LHCN-M2 (cell line): ENCODE data around the gene TRIP11. TPM values are rescaled to one million over a fixed set of nuclear protein-coding genes. Genes with fewer than 3 reads are reported as not detected.

Experiments
- DNase-seq: peaks from one replicate; pipeline ENCODE4 v3.0.0-alpha.2; 2012; ENCODE audit warnings: low read depth
- total RNA-seq: library from RNA; depleted of rRNA; stranded (reverse); fragments of >200 nt; gene quantifications from 2 replicates; pipeline ENCODE4 v1.2.3, GENCODE V29; 2014

Gene TRIP11
- total RNA-seq, 1 experiment from 2014 or later = 35.2 TPM

DNA sequence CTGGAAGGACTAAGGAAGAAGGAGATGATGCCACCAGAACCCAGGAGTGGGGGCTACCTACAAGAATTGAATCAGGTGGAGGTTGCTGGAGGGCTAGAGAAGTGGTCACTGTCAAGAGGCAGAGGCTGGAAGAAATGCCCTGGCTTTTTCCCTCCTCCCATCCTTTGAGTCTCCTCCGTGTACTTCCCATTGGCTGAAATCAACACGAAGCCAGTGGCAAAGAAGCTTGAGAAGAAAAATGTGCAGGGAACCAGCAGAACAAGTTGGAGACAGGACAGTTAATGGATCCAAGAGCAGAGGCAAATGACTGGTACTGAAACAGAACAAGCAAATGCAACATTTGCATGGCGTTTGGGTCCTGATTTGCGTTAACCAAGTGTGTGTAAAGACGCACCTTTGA is 83.2 kb downstream of the TRIP11 start:
- DNase-seq = no peak

GRCh38 chr14:91955168-91955567 is 84.7 kb downstream of the TRIP11 start:
- no peak for DNase-seq

- no peak for DNase-seq
Observed at GRCh38 chr14:91953170-91953985, 86.5 kb downstream of the TRIP11 start.

GRCh38 chr14:91947475-91948184 is 92.2 kb downstream of the TRIP11 start, which contains the start of gene FBLN5:
TSS of gene FBLN5 (minus strand) at chr14:91947694. CDS start at chr14:91947229, 465 bp downstream.
- DNase-seq = peak; percentile 55

GRCh38 chr14:91946622-91947474 is 93.0 kb downstream of the TRIP11 start:
- DNase-seq = peak; percentile 32

- DNase-seq = no peak
Observed at GRCh38 chr14:91945751-91946621, 93.9 kb downstream of the TRIP11 start.

- DNase-seq = no peak
Observed at GRCh38 chr14:91942946-91943345, 96.9 kb downstream of the TRIP11 start.

DNA sequence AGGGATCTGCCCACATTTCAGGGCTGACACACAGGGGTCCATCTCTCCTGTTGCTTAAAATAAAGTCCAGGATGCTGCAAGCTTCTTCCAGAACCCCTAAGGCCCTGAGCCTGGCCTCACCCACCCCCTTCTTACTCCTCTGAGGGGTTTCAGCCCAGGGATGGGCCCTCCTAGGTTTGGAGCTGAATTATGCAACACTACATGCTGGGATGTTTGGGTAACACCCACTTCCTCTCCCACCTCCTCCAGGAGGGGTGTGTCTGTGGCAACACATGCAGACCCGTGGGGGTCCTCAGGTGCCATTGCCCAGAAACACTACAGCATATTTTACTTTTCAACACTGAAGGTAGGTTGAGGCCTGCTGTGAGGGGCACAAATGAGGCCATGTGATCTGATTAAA is 97.7 kb downstream of the TRIP11 start:
- DNase-seq = no peak

GRCh38 chr14:91940209-91940608 is 99.7 kb downstream of the TRIP11 start:
- no peak for DNase-seq

DNA sequence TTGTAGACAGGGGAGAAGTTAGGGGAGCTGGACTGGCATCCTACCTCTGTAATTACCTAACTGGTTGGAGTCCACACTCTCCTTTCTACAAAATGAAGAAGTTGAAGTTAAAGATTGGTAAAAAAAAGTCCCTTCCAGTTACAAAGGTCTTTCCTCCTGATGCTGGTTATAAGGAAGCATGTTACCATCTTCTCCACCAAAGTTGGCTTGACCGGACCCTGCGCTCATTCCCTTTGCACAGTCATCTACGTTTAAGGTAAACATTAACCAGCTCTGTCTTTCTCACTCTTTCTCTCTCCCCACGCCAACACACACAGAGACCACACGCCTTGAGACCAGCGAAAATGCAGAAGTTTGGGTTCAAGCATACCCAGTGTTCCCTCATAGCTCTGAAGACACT is 104.3 kb downstream of the TRIP11 start:
- no peak for DNase-seq

DNA sequence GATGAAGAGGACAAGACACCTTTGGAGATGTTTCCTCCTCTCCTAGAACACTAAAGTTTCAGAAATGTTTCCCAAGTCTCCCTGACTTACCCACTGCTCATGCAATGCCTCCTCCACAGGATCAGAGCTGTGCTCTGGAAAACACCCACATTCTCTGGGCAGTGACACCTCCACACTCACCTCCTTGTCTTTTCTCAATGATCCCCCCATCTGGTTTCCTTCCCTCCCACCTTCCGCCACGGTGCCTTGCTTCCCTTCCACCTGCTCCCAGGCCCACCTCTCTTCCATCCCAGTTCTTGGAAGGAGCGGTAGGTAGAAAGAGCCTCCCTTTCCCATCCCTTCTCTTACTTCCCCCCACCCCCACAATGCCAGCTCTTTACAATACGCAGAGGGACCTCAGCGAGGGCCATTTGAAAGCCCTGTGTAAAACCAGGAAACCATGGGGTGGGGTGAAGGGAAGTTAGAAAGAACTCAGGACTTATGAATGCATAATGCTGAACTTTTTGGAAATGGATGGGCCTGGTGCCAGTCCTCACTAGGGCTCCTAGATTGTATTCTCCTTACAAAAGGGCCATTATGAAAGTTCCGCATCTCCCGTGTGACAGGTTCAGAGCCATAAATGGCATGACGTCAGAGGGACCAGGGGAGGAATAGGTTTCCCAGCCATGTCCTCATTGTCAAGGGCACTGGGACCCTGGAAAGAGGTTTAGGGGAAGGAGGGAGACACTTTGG is 105.1 kb downstream of the TRIP11 start:
- no peak for DNase-seq

DNA sequence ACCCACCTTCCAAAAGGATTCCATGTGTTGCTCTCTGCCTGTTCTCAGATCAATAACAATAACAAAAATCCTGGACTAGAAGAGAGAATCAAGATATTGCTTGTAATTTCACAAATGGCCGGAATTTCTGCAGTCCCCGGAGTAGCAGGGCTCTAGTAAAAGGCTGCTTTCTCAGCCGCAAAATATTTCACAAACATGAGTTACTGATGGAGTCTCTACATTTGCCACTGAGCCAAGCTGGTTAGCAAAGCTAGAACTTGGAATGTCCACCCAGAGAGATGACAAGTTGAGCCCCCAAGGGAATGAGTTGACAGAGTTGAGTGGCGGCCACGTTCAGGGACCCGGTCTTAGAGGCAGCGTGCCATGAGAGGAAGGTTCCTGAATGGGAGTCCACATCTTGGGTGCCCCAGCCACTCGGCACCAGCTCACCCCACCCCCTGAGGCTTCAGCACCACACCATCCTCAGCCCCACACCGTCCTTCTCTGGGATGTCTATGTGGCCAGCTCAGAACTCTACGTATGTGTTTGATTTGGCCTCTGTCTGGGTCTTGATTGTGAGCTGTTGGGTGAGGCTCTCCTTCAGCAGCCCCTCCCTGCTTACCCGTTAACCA is 108.3 kb downstream of the TRIP11 start:
- no peak for DNase-seq

GRCh38 chr14:91929700-91930099 is 110.2 kb downstream of the TRIP11 start:
- DNase-seq = peak; percentile 82

GRCh38 chr14:91927800-91928199 is 112.1 kb downstream of the TRIP11 start:
- no peak for DNase-seq

- no peak for DNase-seq
Observed at GRCh38 chr14:91927191-91927590, 112.7 kb downstream of the TRIP11 start.

- no peak for DNase-seq
Observed at GRCh38 chr14:91926131-91926890, 113.5 kb downstream of the TRIP11 start.

- no peak for DNase-seq
Observed at GRCh38 chr14:91925727-91926121, 114.1 kb downstream of the TRIP11 start.

GRCh38 chr14:91925001-91925726 is 114.7 kb downstream of the TRIP11 start:
- DNase-seq = no peak
